Right lobe of liver (tissue), 4 donors: ENCODE data around the gene ZMIZ1.

Experiments
- CTCF ChIP-seq, 4 donors: fragments of 200-600 bp in 3 of 4; fragments of 450-650 bp in 1 of 4; IDR thresholded peaks; one replicate each; pipeline versions ENCODE4 v1.5.1 to v1.8.0; 2016 to 2022; ENCODE audit warnings: antibody characterized with exemption in 4 of 4, mild to moderate bottlenecking in 2 of 4
- POLR2A ChIP-seq: fragments of 450-650 bp; IDR thresholded peaks from one replicate; pipeline ENCODE4 v1.6.1; 2017; ENCODE audit warnings: antibody characterized with exemption, mild to moderate bottlenecking
- donor health status: DM: no; HTN: no; CAD: no.
- donor health status: DM: no; HTN: no; CAD: no.
- donor health status: DM: no; HTN: yes; CAD: no.

- TF ChIP-seq CTCF (IDR thresholded peaks at IDR 0.05) (no peak), POLR2A (no peak)
Observed at GRCh38 chr10:79209831-79210230, 141.1 kb downstream of the ZMIZ1 start.
